Measurements from ENCODE around the gene LDHAL6A. TPM values are rescaled to one million over a fixed set of nuclear protein-coding genes. Genes with fewer than 3 reads are reported as not detected.

LDHAL6A gene
- total RNA-seq, 2 experiments from 2014 or later: not detected

DNA sequence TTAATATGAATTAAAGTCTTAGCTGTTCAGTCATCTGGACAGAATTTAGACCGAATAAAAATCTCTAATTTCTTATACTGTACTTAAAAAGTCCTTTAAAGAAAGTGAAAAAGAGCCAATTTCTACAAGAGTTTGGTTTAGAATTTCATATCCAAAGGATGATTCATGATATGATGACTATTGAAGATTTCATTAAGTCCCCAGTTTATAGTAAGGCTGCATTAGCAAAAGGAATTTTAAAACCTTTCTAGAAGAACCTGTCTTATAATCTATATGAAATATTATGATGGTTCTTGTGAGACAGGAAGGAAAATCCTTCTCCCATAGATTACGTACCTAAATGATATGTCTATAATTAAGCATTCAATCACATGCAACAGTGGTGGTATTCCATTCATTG lies 36.3 kb downstream of the LDHAL6A start:
- Mint-ChIP-seq H3K9me3 (ENCODE audit: insufficient read depth) (no peaks in the 10 kb centered on the region), H3K27me3 (ENCODE audit: low read depth) (no peaks in the 10 kb centered on the region), H3K36me3 (ENCODE audit: low read depth) (peaks cover 31% of the 10 kb centered on the region), H3K4me3 (no peak overlapping the region), H3K4me1 (ENCODE audit: low read depth) (no peaks in the 10 kb centered on the region), H3K27ac (no peak overlapping the region)
- POLR2A ChIA-PET: no interaction called here
- DNase-seq (no peak), ATAC-seq (no peak)
- CTCF ChIA-PET: no interaction called here

DNA sequence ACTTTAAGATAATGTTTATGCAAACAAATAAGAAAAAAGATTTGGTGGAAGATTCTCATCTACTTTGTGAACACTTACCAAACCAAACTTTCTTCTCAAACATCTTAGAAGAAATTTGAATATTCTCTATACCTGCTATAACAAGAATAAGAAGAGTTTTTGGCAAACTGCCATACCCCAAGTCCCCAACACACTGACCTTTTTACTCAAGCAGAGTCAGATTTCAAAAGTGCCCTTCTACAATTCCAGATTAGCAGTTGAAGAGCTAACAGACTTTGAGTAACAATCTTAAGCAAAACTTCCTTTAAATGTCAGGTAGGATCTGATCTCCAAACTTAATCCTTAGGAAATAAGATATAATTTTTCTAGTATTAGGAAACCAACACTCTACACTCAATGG lies 37.2 kb downstream of the LDHAL6A start:
- no peak for ATAC-seq
- Mint-ChIP-seq H3K27me3 (ENCODE audit: low read depth) (no peaks in the 10 kb centered on the region), H3K36me3 (ENCODE audit: low read depth) (peaks cover 27% of the 10 kb centered on the region), H3K4me1 (ENCODE audit: low read depth) (no peaks in the 10 kb centered on the region), H3K9me3 (ENCODE audit: insufficient read depth) (no peaks in the 10 kb centered on the region), H3K4me3 (no peak overlapping the region), H3K27ac (no peak overlapping the region)
- POLR2A ChIA-PET: interaction anchor here (0.6 kb wide), 1 partner anchor 219 kb away, joined by 3 read pairs; no protein-coding TSS in a partner anchor
- no peak for DNase-seq
- CTCF ChIA-PET: interaction anchor here (0.6 kb wide), 1 partner anchor 1139 kb away, joined by 4 read pairs; no protein-coding TSS in a partner anchor

DNA sequence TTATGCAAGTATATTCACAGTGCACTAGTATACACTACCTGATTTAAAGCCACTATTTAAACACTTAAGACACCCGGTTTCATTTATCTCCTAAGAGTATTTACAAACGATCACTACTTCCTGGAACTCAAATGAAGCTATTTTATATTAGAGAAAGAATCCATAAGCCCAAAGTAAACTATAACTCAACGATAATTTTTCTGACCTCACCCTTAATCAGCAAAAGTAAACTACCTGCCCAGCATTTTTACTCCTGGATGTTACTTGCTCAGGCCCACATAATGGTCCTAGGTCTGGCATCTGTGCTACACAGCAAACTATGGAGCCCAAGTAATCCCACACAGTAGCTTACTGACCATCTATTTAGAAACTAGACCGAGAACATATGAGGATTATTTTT lies 37.7 kb downstream of the LDHAL6A start:
- DNase-seq: no peak
- Mint-ChIP-seq H3K27me3 (ENCODE audit: low read depth) (no peaks in the 10 kb centered on the region), H3K36me3 (ENCODE audit: low read depth) (peaks cover 28% of the 10 kb centered on the region), H3K9me3 (ENCODE audit: insufficient read depth) (no peaks in the 10 kb centered on the region), H3K27ac (no peak overlapping the region), H3K4me1 (ENCODE audit: low read depth) (no peaks in the 10 kb centered on the region), H3K4me3 (no peak overlapping the region)
- POLR2A ChIA-PET: interaction anchor here (0.6 kb wide), 1 partner anchor 219 kb away, joined by 3 read pairs; no protein-coding TSS in a partner anchor
- ATAC-seq: no peak
- CTCF ChIA-PET: interaction anchor here (1.3 to 2.2 kb wide), 2 partner anchors 228 to 249 kb away, joined by 3 to 6 read pairs; no protein-coding TSS in a partner anchor

DNA sequence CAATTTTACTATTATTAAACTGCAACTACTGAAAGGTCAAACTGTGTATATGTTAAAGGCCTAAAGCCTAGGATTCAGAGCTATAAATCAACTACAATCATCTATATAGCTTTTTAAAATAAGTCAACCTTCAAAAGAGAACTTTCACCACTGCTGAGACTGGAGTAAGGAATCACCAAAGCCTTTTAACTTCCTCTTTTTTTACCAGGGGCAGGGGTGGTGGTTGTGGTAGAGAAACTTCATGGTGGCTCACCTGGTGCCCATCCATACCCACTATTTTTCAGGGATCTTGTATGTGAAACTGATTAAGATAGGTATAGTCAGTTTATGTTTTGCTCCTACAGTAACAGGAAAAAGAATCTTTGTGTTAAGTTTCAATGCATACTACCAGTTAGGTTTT lies 39.6 kb downstream of the LDHAL6A start:
- no peaks in the 10 kb centered on the region for H3K27me3 Mint-ChIP-seq (ENCODE audit: low read depth)
- no peaks in the 10 kb centered on the region for H3K4me1 Mint-ChIP-seq (ENCODE audit: low read depth)
- ChIA-PET POLR2A (no interaction called here), CTCF (interaction anchor here (2.2 kb wide), 1 partner anchor 251 kb away, joined by 6 read pairs; no protein-coding TSS in a partner anchor)
- no peaks in the 10 kb centered on the region for H3K9me3 Mint-ChIP-seq (ENCODE audit: insufficient read depth)
- H3K4me3 Mint-ChIP-seq: no peak overlapping the region
- H3K36me3 Mint-ChIP-seq (ENCODE audit: low read depth): peaks cover 29% of the 10 kb centered on the region
- ATAC-seq (no peak), DNase-seq (no peak)
- H3K27ac Mint-ChIP-seq: no peak overlapping the region

DNA sequence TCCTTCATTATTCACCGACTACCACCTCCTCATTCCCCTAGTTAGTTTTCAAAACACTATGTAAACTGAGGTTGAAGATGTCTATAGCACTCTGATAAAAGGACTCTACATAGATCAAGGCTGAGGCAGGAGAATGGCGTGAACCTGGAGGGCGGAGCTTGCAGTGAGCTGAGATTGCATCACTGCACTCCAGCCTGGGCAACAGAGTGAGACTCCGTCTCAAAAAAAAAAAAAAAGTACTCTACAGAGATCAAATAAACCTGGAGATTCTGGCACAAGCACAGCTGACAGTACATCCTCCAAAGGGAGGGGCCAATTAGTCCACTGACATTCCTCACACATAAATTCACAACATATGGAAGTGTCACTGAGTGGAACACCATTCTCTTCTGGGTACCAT lies 40.0 kb downstream of the LDHAL6A start:
- ChIA-PET CTCF (no interaction called here), POLR2A (no interaction called here)
- no peaks in the 10 kb centered on the region for H3K27me3 Mint-ChIP-seq (ENCODE audit: low read depth)
- no peak for DNase-seq
- H3K9me3 Mint-ChIP-seq (ENCODE audit: insufficient read depth): no peaks in the 10 kb centered on the region
- H3K4me3 Mint-ChIP-seq: no peak overlapping the region
- H3K27ac Mint-ChIP-seq: no peak overlapping the region
- H3K36me3 Mint-ChIP-seq (ENCODE audit: low read depth): peaks cover 28% of the 10 kb centered on the region
- no peak for ATAC-seq
- no peaks in the 10 kb centered on the region for H3K4me1 Mint-ChIP-seq (ENCODE audit: low read depth)

DNA sequence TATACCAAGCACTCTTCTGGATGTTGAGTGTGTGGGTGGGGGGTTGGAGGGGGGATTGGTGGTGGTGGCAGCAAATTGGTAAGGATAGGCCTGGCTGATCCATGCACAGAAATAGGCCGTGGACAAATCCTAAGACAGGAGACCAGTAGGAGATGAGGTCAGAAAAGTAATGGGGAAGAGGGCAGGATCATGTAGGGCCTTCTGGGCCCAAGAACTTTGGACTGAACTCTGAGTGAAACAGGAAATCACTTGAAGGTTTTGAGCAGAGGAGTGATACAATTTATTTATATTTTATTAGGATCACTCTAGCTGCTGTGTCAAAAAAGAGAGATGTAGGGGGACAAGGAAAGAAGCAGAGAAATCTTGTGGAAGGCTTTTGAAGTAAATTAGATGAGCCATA lies 42.4 kb downstream of the LDHAL6A start:
- CTCF ChIA-PET: no interaction called here
- peaks cover 44% of the 10 kb centered on the region for H3K36me3 Mint-ChIP-seq (ENCODE audit: low read depth)

DNA sequence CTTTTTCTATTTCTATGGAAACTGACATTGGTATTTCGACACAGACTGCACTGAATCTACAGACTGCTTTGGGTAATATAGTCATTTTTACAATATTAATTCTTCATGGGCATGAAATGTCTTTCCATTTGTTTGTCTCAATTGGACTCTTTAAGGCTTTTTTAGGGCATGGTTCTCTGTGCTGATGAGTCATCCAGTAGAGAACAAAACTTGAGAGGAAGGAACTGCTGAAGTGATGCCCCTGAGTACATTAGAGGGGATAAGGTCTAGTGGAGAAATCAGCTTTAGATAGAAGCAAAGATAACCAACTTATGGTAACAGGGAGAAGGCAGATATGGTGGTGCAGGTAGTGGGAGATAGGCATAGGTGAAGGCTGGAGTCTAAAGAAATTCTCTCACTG lies 46.0 kb downstream of the LDHAL6A start:
- peaks cover 6% of the 10 kb centered on the region for H3K4me1 Mint-ChIP-seq (ENCODE audit: low read depth)
- H3K4me3 Mint-ChIP-seq: no peak overlapping the region
- ChIA-PET POLR2A (no interaction called here), CTCF (no interaction called here)
- no peaks in the 10 kb centered on the region for H3K27me3 Mint-ChIP-seq (ENCODE audit: low read depth)
- no peak overlapping the region for H3K27ac Mint-ChIP-seq
- H3K36me3 Mint-ChIP-seq (ENCODE audit: low read depth): peaks cover 42% of the 10 kb centered on the region
- H3K9me3 Mint-ChIP-seq (ENCODE audit: insufficient read depth): no peaks in the 10 kb centered on the region
- no peak for ATAC-seq
- no peak for DNase-seq

More for the DNA sequence above, 42.4 kb downstream of the LDHAL6A start:
- Mint-ChIP-seq H3K4me3 (no peak overlapping the region), H3K9me3 (ENCODE audit: insufficient read depth) (no peaks in the 10 kb centered on the region), H3K27ac (no peak overlapping the region), H3K27me3 (ENCODE audit: low read depth) (no peaks in the 10 kb centered on the region), H3K4me1 (ENCODE audit: low read depth) (peaks cover 6% of the 10 kb centered on the region)
- DNase-seq (no peak), ATAC-seq (no peak)
- POLR2A ChIA-PET: no interaction called here

DNA sequence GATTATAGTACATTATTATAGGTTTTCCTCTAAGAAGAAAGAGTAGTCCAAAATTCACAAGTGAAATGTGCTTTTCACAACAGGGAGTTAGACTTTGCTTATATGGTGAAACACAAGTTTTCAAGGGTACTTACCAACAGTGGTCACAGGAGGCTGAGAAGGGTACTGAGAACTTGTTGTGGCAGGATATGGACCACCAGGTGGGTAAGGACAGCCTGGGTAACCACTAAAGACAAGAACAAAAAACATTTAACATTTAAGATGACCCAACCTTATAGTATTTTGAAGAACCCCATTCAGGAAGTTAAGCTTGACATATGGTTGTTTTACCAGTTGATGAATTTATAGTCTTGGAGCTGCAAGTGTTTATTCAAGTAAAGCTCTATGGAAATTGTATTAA lies 46.7 kb downstream of the LDHAL6A start:
- Mint-ChIP-seq H3K36me3 (ENCODE audit: low read depth) (peaks cover 46% of the 10 kb centered on the region), H3K4me1 (ENCODE audit: low read depth) (peaks cover 6% of the 10 kb centered on the region), H3K27ac (no peak overlapping the region), H3K9me3 (ENCODE audit: insufficient read depth) (no peaks in the 10 kb centered on the region), H3K4me3 (no peak overlapping the region), H3K27me3 (ENCODE audit: low read depth) (no peaks in the 10 kb centered on the region)
- ATAC-seq (no peak), DNase-seq (no peak)
- ChIA-PET CTCF (no interaction called here), POLR2A (no interaction called here)

DNA sequence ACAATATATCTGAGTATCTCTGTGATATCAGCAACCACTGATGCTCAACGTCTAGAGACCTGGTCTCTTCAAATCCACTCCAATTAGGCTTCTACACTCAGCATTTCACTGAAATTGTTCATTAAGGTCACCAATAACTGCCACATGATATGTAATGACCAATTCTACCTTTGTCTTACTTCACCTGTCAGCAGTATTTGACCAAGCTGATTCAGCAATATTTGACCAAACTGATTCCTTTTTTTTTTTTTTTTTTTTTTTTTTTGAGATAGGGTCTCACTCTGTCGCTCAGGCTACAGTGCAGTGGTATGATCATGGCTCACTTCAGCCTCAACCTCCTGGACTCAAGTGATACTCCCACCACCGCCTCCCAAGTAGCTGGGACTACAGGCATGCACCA lies 65.5 kb downstream of the LDHAL6A start:
- Mint-ChIP-seq H3K9me3 (ENCODE audit: insufficient read depth) (no peaks in the 10 kb centered on the region), H3K27me3 (ENCODE audit: low read depth) (no peaks in the 10 kb centered on the region), H3K4me1 (ENCODE audit: low read depth) (peaks cover 17% of the 10 kb centered on the region), H3K36me3 (ENCODE audit: low read depth) (peaks cover 24% of the 10 kb centered on the region), H3K4me3 (no peak overlapping the region), H3K27ac (no peak overlapping the region)
- no peak for ATAC-seq
- CTCF ChIA-PET: interaction anchor here (0.8 kb wide), 1 partner anchor 406 kb away, joined by 4 read pairs; no protein-coding TSS in a partner anchor
- POLR2A ChIA-PET: no interaction called here
- DNase-seq: no peak

DNA sequence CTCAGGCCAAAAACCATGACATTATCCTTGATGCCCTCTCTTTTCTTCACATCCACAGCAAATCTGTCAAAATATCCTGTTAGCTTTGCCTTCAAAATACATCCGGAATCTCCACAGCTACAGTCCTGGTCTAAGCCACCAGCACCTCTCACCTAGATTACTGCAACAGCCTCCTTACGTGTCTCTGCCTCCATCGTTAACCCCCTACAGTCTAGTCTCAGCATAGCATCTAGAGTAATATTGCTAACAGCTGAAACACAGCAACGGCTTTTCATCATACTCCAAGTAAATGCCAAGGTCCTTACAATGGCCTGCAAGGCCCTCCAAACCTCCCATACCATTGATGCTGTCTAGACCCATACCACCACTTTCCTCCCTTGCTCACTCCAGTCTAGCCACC lies 66.7 kb downstream of the LDHAL6A start:
- H3K4me1 Mint-ChIP-seq (ENCODE audit: low read depth): peaks cover 21% of the 10 kb centered on the region
- DNase-seq (no peak), ATAC-seq (no peak)
- no peaks in the 10 kb centered on the region for H3K27me3 Mint-ChIP-seq (ENCODE audit: low read depth)
- ChIA-PET CTCF (interaction anchor here (0.6 to 2.8 kb wide), 5 partner anchors 14 to 334 kb away, joined by 3 to 8 read pairs (median 3); partner anchors contain the start of gene LDHA), POLR2A (interaction anchor here (1.0 kb wide), 1 partner anchor 192 kb away, joined by 3 read pairs; no protein-coding TSS in a partner anchor)
- H3K36me3 Mint-ChIP-seq (ENCODE audit: low read depth): peaks cover 29% of the 10 kb centered on the region
- no peaks in the 10 kb centered on the region for H3K9me3 Mint-ChIP-seq (ENCODE audit: insufficient read depth)
- H3K27ac Mint-ChIP-seq: no peak overlapping the region
- no peak overlapping the region for H3K4me3 Mint-ChIP-seq

DNA sequence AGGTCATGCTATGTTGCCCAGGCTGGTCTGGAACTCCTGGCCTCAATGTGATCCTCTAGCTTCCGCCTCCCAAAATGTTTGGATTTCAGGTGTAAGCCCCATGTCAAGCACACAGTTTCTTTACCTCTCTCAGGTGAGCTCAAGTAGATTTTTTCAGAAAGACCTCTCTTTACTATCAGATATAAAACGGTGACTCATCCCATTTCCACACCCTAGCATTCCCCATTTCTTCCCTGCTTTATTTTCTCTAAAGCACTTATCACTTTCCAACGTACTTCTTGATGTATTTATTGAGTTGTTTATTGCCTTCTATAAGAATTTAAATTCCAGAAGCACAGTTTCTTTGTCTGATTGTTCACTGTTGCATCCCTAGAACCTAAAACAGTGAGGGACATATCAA lies 67.4 kb downstream of the LDHAL6A start:
- Mint-ChIP-seq H3K4me3 (no peak overlapping the region), H3K36me3 (ENCODE audit: low read depth) (peaks cover 32% of the 10 kb centered on the region), H3K27me3 (ENCODE audit: low read depth) (no peaks in the 10 kb centered on the region), H3K9me3 (ENCODE audit: insufficient read depth) (no peaks in the 10 kb centered on the region), H3K4me1 (ENCODE audit: low read depth) (peaks cover 26% of the 10 kb centered on the region), H3K27ac (no peak overlapping the region)
- no peak for ATAC-seq
- ChIA-PET POLR2A (interaction anchor here (1.0 kb wide), 1 partner anchor 192 kb away, joined by 3 read pairs; no protein-coding TSS in a partner anchor), CTCF (interaction anchor here (0.6 to 2.8 kb wide), 5 partner anchors 15 to 335 kb away, joined by 3 to 8 read pairs (median 3); partner anchors contain the start of gene LDHA)
- no peak for DNase-seq

DNA sequence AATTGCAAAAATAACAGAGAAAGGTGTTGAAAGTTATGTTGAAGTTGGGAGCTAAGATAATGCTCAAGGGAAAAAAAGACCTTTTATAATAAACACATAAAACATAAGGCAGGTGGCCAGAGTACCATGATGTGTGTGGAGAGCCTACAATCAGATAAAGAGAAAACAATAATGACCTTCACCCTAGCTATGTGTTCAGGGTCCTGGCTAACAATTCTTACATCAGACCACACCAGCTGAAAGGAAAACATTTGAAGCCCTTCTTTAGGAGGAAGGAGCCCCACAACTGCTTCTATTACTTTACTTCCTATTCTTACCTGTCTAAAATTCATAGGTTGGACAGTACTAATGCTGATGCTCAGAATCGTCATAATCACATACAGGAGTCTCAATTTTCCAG lies 68.6 kb downstream of the LDHAL6A start:
- Mint-ChIP-seq H3K4me3 (no peak overlapping the region), H3K27ac (no peak overlapping the region), H3K27me3 (ENCODE audit: low read depth) (no peaks in the 10 kb centered on the region), H3K9me3 (ENCODE audit: insufficient read depth) (no peaks in the 10 kb centered on the region), H3K4me1 (ENCODE audit: low read depth) (peaks cover 30% of the 10 kb centered on the region), H3K36me3 (ENCODE audit: low read depth) (peaks cover 27% of the 10 kb centered on the region)
- ATAC-seq (no peak), DNase-seq (no peak)
- ChIA-PET CTCF (interaction anchor here (0.8 to 2.8 kb wide), 4 partner anchors 9 to 280 kb away, joined by 3 to 8 read pairs (median 3); no protein-coding TSS in a partner anchor), POLR2A (interaction anchor here (0.7 kb wide), 1 partner anchor 487 kb away, joined by 3 read pairs; no protein-coding TSS in a partner anchor)

Measured in activated CD8-positive, alpha-beta T cell treated with anti-CD3 and anti-CD28 coated beads, Interleukin-2, amount 10 ng/mL, durations not matched to agents 7 days and 5 days (primary cell).